Mesenchymal stem cell (in vitro differentiated cells and primary cell): Measurements from ENCODE around the gene TIMM9.

Source experiments
- DNase-seq: peaks from one replicate; pipeline ENCODE4 v3.0.0-alpha.2; 2013
- H2AFZ ChIP-seq: one replicate; pipeline ENCODE4 v1.6.1; 2013; ENCODE audit warnings: low read depth, mild to moderate bottlenecking, control low read depth, inconsistent platforms, low read length, moderate library complexity
- H2AK5ac ChIP-seq: 2 replicates; pipeline ENCODE4 v1.6.1; 2013; ENCODE audit warnings: low read length, moderate library complexity, mild to moderate bottlenecking, inconsistent platforms; ENCODE audit not compliant: severe bottlenecking
- H2BK120ac ChIP-seq: one replicate; pipeline ENCODE4 v1.6.1; 2013; ENCODE audit warnings: low read depth, mild to moderate bottlenecking, inconsistent platforms, low read length, moderate library complexity
- H2BK12ac ChIP-seq, 2 experiments: one replicate each; pipeline ENCODE4 v1.6.1; 2013; ENCODE audit warnings: inconsistent platforms in 2 of 2, low read length in 2 of 2, mild to moderate bottlenecking in 2 of 2, moderate library complexity in 2 of 2, control low read depth in 1 of 2
- H2BK15ac ChIP-seq: one replicate; pipeline ENCODE4 v1.6.1; 2013; ENCODE audit warnings: mild to moderate bottlenecking, low read depth, inconsistent platforms; ENCODE audit not compliant: poor library complexity, severe bottlenecking
- H2BK5ac ChIP-seq: 2 replicates; pipeline ENCODE4 v1.6.1; 2013; ENCODE audit warnings: low read depth, mild to moderate bottlenecking, low read length, control low read depth, inconsistent platforms; ENCODE audit not compliant: poor library complexity, severe bottlenecking
- H3K14ac ChIP-seq, 2 experiments: one replicate each; pipeline ENCODE4 v1.6.1; 2013; ENCODE audit warnings: inconsistent platforms in 2 of 2, low read length in 2 of 2, control low read depth in 1 of 2, mild to moderate bottlenecking in 1 of 2, moderate library complexity in 1 of 2
- H3K18ac ChIP-seq, 2 experiments: one replicate each; pipeline ENCODE4 v1.6.1; 2013; ENCODE audit warnings: inconsistent platforms in 2 of 2, low read length in 2 of 2, control low read depth in 1 of 2, low read depth in 1 of 2, mild to moderate bottlenecking in 1 of 2
- H3K23ac ChIP-seq, 2 experiments: one replicate each; pipeline ENCODE4 v1.6.1; 2013; ENCODE audit warnings: inconsistent platforms in 2 of 2, low read length in 2 of 2, mild to moderate bottlenecking in 2 of 2, moderate library complexity in 2 of 2, control low read depth in 1 of 2
- H3K27ac ChIP-seq: 2 replicates; pipeline ENCODE4 v1.5.1; 2013; ENCODE audit warnings: mild to moderate bottlenecking, moderate library complexity, low read length, control low read depth, inconsistent platforms; ENCODE audit not compliant: poor library complexity, severe bottlenecking
- H3K27me3 ChIP-seq, 2 experiments: 2 replicates each; pipeline versions ENCODE4 v1.6.1 to v1.7.0; 2013; ENCODE audit warnings: low read length in 2 of 2, mild to moderate bottlenecking in 2 of 2, moderate library complexity in 2 of 2, control low read depth in 1 of 2, inconsistent platforms in 1 of 2; ENCODE audit not compliant: control insufficient read depth in 1 of 2, insufficient read depth in 1 of 2
- H3K36me3 ChIP-seq, 2 experiments: 2 replicates each; pipeline versions ENCODE4 v1.6.1 to v1.7.0; 2013; ENCODE audit warnings: low read length in 2 of 2, control low read depth in 1 of 2, inconsistent platforms in 1 of 2, low read depth in 1 of 2, mild to moderate bottlenecking in 1 of 2; ENCODE audit not compliant: insufficient read depth in 2 of 2, control insufficient read depth in 1 of 2
- H3K4ac ChIP-seq, 2 experiments: one replicate each; pipeline ENCODE4 v1.6.1; 2013; ENCODE audit warnings: inconsistent platforms in 2 of 2, low read length in 2 of 2, mild to moderate bottlenecking in 2 of 2, moderate library complexity in 2 of 2, control low read depth in 1 of 2, low read depth in 1 of 2
- H3K4me1 ChIP-seq: 2 replicates; pipeline ENCODE4 v1.6.1; 2013; ENCODE audit warnings: low read depth, low read length, control low read depth; ENCODE audit not compliant: control insufficient read depth, insufficient read depth
- H3K4me2 ChIP-seq: 2 replicates; pipeline ENCODE4 v1.6.1; 2013; ENCODE audit warnings: low read length, mild to moderate bottlenecking, inconsistent platforms; ENCODE audit not compliant: poor library complexity, severe bottlenecking
- H3K4me3 ChIP-seq, 2 experiments: 2 replicates each; pipeline versions ENCODE4 v1.5.1 to v1.7.0; 2013; ENCODE audit warnings: low read length in 2 of 2, mild to moderate bottlenecking in 2 of 2, control low read depth in 1 of 2, low read depth in 1 of 2; ENCODE audit not compliant: insufficient read depth in 1 of 2
- H3K79me1 ChIP-seq: replicated peaks from 2 replicates; pipeline ENCODE4 v1.6.1; 2013; ENCODE audit warnings: mild to moderate bottlenecking, control low read depth, low read length, inconsistent platforms; ENCODE audit not compliant: poor library complexity, severe bottlenecking
- H3K9ac ChIP-seq: 2 replicates; pipeline ENCODE4 v1.7.0; 2013; ENCODE audit warnings: mild to moderate bottlenecking, low read length, moderate library complexity
- H3K9me3 ChIP-seq: 2 replicates; pipeline ENCODE4 v1.7.0; 2013; ENCODE audit warnings: mild to moderate bottlenecking, low read length; ENCODE audit not compliant: control insufficient read depth
- H4K8ac ChIP-seq: one replicate; pipeline ENCODE4 v1.6.1; 2013; ENCODE audit warnings: inconsistent platforms, mild to moderate bottlenecking, low read length, moderate library complexity
- H4K91ac ChIP-seq: one replicate; pipeline ENCODE4 v1.6.1; 2013; ENCODE audit warnings: mild to moderate bottlenecking, low read length, inconsistent platforms
- WGBS: methylation state at CpG from one replicate; pipeline ENCODE4 v1.1.7; 2013; ENCODE audit warnings: mixed read lengths; 5-methylcytosine and 5-hydroxymethylcytosine counted together

The TIMM9 gene

DNA sequence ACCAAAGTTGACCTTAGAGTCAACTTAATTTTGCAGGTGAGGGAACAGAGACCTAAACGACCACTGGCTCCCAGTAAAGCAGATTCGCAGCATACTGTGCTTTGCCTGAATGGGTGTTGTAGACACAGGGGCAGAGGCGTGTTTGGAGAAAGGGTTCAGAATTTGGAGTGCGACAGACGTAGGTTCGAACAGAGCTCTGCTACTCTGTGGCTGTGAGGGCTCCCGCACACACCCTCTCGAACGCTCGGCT is 31.8 kb downstream of the TIMM9 start:
- Histone ChIP-seq H3K4me2 (peak overlapping the region; percentile 95), H3K4ac (peak overlapping the region in 1 of 2 experiments; percentile 34), H3K27ac (no peak overlapping the region), H3K9ac (peak overlapping the region; percentile 79), H2AFZ (peak overlapping the region; percentile 84), H3K9me3 (no peaks in the 10 kb centered on the region), H3K4me1 (peaks cover 9% of the 10 kb centered on the region), H2BK120ac (no peak overlapping the region), H2BK15ac (no peak overlapping the region), H3K4me3 (peak overlapping the region; percentile 59 to 75), H3K27me3 (no peaks in the 10 kb centered on the region), H3K14ac (peak overlapping the region in 1 of 2 experiments; percentile 0), H4K91ac (no peak overlapping the region), H3K23ac (no peak overlapping the region), H2BK12ac (no peak overlapping the region), H3K36me3 (no peaks in the 10 kb centered on the region), H3K18ac (peak overlapping the region; percentile 13 to 42), H3K79me1 (no peaks in the 10 kb centered on the region), H2BK5ac (no peak overlapping the region), H4K8ac (peak overlapping the region; percentile 93), H2AK5ac (no peak overlapping the region)
- 6% methylated on average over 10 of the region's 10 CpGs for WGBS
- DNase-seq: no peak

GRCh38 chr14:58390830-58391229 is 36.5 kb downstream of the TIMM9 start:
- H2BK12ac ChIP-seq: no peak overlapping the region
- DNase-seq: no peak

DNA sequence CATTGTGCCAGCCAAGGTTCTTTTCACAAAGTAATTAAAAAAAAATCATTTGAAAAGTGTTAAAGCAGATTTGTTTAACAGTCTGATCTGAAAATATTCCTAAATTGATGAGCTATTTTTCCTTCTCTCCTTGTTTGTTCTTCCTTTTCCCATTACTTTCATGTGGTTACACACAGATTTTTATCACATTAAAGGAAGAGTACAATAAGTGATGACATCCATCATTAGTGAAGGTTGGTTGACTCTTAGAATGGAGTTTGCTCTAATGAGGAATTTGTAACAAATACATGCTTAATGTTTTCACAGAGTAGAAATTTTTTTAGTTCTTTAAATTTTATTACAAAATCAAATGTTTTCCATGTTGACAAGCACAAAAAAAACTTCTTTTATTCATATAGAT is 50.5 kb downstream of the TIMM9 start:
- Histone ChIP-seq H2AFZ (no peak overlapping the region), H2BK5ac (no peak overlapping the region), H4K91ac (no peak overlapping the region), H3K79me1 (peaks cover 1% of the 10 kb centered on the region), H2BK120ac (no peak overlapping the region), H3K4me3 (no peak overlapping the region), H3K14ac (no peak overlapping the region), H3K27ac (no peak overlapping the region), H3K4me2 (no peak overlapping the region), H3K18ac (no peak overlapping the region), H3K4ac (no peak overlapping the region), H3K4me1 (no peaks in the 10 kb centered on the region), H3K27me3 (no peaks in the 10 kb centered on the region), H2BK15ac (no peak overlapping the region), H3K9me3 (no peaks in the 10 kb centered on the region), H3K23ac (no peak overlapping the region), H2AK5ac (no peak overlapping the region), H2BK12ac (no peak overlapping the region), H3K9ac (no peak overlapping the region), H4K8ac (no peak overlapping the region), H3K36me3 (peaks cover 12 to 82% of the 10 kb centered on the region in 2 experiments)
- no peak for DNase-seq

More at GRCh38 chr14:58390830-58391229, 36.5 kb downstream of the TIMM9 start:
- no peak overlapping the region for H2AK5ac ChIP-seq
- H4K8ac ChIP-seq: no peak overlapping the region
- no peak overlapping the region for H3K4ac ChIP-seq
- H2AFZ ChIP-seq: no peak overlapping the region
- no peak overlapping the region for H3K9ac ChIP-seq
- no peak overlapping the region for H3K27ac ChIP-seq
- no peaks in the 10 kb centered on the region for H3K79me1 ChIP-seq
- H3K4me3 ChIP-seq: no peak overlapping the region
- H3K14ac ChIP-seq: no peak overlapping the region
- no peak overlapping the region for H4K91ac ChIP-seq
- H3K23ac ChIP-seq: no peak overlapping the region
- no peak overlapping the region for H2BK5ac ChIP-seq
- no peak overlapping the region for H2BK120ac ChIP-seq
- H3K4me2 ChIP-seq: no peak overlapping the region
- no peak overlapping the region for H3K18ac ChIP-seq
- peaks cover 0 to 3% of the 10 kb centered on the region in 2 experiments for H3K36me3 ChIP-seq
- peaks cover 3% of the 10 kb centered on the region for H3K4me1 ChIP-seq
- H3K27me3 ChIP-seq: no peaks in the 10 kb centered on the region
- no peak overlapping the region for H2BK15ac ChIP-seq
- no peaks in the 10 kb centered on the region for H3K9me3 ChIP-seq
- WGBS: 96% methylated on average over 2 of the region's 2 CpGs

- Histone ChIP-seq H3K79me1 (peaks cover 4% of the 10 kb centered on the region), H3K27me3 (no peaks in the 10 kb centered on the region), H2BK5ac (no peak overlapping the region), H3K27ac (no peak overlapping the region), H3K23ac (no peak overlapping the region), H2BK120ac (no peak overlapping the region), H3K4me3 (no peak overlapping the region), H3K4me1 (no peaks in the 10 kb centered on the region), H3K18ac (no peak overlapping the region), H4K8ac (no peak overlapping the region), H2BK12ac (no peak overlapping the region), H3K9ac (no peak overlapping the region), H4K91ac (no peak overlapping the region), H2BK15ac (no peak overlapping the region), H3K14ac (no peak overlapping the region), H2AK5ac (no peak overlapping the region), H2AFZ (no peak overlapping the region), H3K36me3 (peaks cover 3 to 94% of the 10 kb centered on the region in 2 experiments), H3K4ac (no peak overlapping the region), H3K9me3 (no peaks in the 10 kb centered on the region), H3K4me2 (no peak overlapping the region)
- no peak for DNase-seq
- 100% methylated on average over 1 of the region's 1 CpG for WGBS
Observed at GRCh38 chr14:58368956-58369355, 58.4 kb downstream of the TIMM9 start.
